ENCODE data around the gene THAP6. TPM values are rescaled to one million over a fixed set of nuclear protein-coding genes. Genes with fewer than 3 reads are reported as not detected.

The THAP6 gene
- total RNA-seq, 1 experiment from 2014 or later, result 25.5 TPM

DNA sequence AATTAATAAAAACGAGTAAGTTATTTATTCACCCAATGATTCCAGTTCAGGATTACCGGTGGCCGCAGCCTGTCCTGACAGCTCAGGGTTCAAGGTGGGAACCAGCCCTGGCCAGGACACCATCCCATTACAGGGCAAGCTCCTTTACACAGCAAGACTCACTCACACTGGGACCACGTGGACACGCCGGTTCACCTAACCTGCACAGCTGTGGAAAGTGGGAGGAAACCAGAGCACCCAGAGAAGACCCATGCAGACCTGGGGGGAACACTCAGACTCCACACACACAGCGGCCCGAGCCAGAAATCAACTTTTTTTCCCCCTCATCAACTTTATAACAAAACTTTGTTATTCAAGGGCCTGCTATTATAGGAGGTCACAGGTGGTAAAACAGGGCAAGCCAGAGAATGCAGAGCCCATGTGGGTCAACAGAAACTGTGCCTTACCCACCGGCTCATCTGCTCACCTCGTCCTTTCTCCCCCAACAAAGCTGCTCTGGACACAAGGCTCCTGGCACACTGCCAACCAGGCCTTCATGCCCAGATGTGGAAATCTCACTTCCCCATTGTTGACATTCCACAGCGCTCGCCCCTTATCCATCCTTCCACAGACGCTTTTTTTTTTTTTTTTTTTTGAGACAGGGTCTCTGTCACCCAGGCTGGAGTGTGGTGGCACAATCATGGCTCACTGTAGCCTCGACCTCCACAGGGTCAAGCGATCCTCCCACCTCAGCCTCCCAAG is 33.5 kb downstream of the THAP6 start:
- TF ChIP-seq CBX3 (IDR thresholded peaks at IDR 0.05; ENCODE audit: low read depth) (no peak), CEBPB (IDR thresholded peaks at IDR 0.05; ENCODE audit: low read depth) (no peak), YY1 (IDR thresholded peaks at IDR 0.05; ENCODE audit: extremely low read depth, insufficient replicate concordance, low read depth, low read length) (no peak), REST (IDR thresholded peaks at IDR 0.05; ENCODE audit: low read depth) (no peak), JUND (IDR thresholded peaks at IDR 0.05) (no peak), EZH2phosphoT487 (IDR thresholded peaks at IDR 0.05; ENCODE audit: borderline replicate concordance) (no peak), FOSL1 (IDR thresholded peaks at IDR 0.05; ENCODE audit: low read depth) (no peak), ZNF274 (IDR thresholded peaks at IDR 0.05; ENCODE audit: low read depth, low read length) (no peak), POLR2A (IDR thresholded peaks at IDR 0.05; ENCODE audit: borderline replicate concordance, extremely low read depth, insufficient read depth, insufficient read length) (no peak), ELF1 (IDR thresholded peaks at IDR 0.05; ENCODE audit: borderline replicate concordance, low read depth) (no peak), CTCF (IDR thresholded peaks at IDR 0.05 in 2 of 3, conservative IDR thresholded peaks at IDR 0.05 in 1 of 3; ENCODE audit: borderline replicate concordance in 1 of 3, insufficient read depth in 1 of 3, low read depth in 2 of 3, low read length in 2 of 3) (no peak), SP1 (IDR thresholded peaks at IDR 0.05; ENCODE audit: low read depth) (no peak), ATF3 (IDR thresholded peaks at IDR 0.05) (no peak), EZH2 (IDR thresholded peaks at IDR 0.05) (no peak), POLR2AphosphoS5 (IDR thresholded peaks at IDR 0.05; ENCODE audit: low read depth, low read length) (no peak), ZBTB33 (IDR thresholded peaks at IDR 0.05; ENCODE audit: extremely low read depth, insufficient replicate concordance, low read length) (no peak), SIN3A (IDR thresholded peaks at IDR 0.05; ENCODE audit: low read depth) (no peak)
- no peak overlapping the region for H3K4me2 ChIP-seq (ENCODE audit: low read length)
- CTCF ChIA-PET, result no interaction called here
- RAD21 ChIA-PET (ENCODE audit: low non-redundant PET in 1 of 2, low total read pairs in 2 of 2, uncharacterized antibody in 2 of 2, unreplicated experiment in 2 of 2), result no interaction called here
- DNase-seq (ENCODE audit: low read depth, low spot score) (no peak), ATAC-seq (no peak)
- H3K9ac ChIP-seq (ENCODE audit: low read length), result no peak overlapping the region
- H4K20me1 ChIP-seq (ENCODE audit: insufficient read depth), result no peaks in the 10 kb centered on the region
- peaks cover 0 to 2% of the 10 kb centered on the region in 2 experiments; a peak in 1 of 4 replicates for H3K4me1 ChIP-seq (ENCODE audit: control insufficient read depth in 1 of 2, insufficient read depth in 2 of 2, low read length in 2 of 2)
- H3K27me3 ChIP-seq (ENCODE audit: insufficient read depth, low read length), result no peaks in the 10 kb centered on the region
- H3K9me3 ChIP-seq (ENCODE audit: control insufficient read depth in 1 of 2, insufficient read depth in 1 of 2, low read depth in 1 of 2, low read length in 2 of 2), result no peaks in the 10 kb centered on the region
- no TSS peak for BruUV-seq (replicated peaks)
- H2AFZ ChIP-seq (ENCODE audit: low read depth, low read length, poor library complexity, severe bottlenecking), result no peak overlapping the region
- H3K27ac ChIP-seq (ENCODE audit: low read depth, low read length), result no peak overlapping the region
- intact Hi-C loops (cut with micrococcal nuclease), result no loop called here
- POLR2A ChIA-PET, result interaction anchor here (0.7 kb wide), 1 partner anchor 20 kb away, joined by 3 read pairs; no protein-coding TSS in a partner anchor
- no peaks in the 10 kb centered on the region for H3K79me2 ChIP-seq (ENCODE audit: insufficient read depth, low read length)
- H3K9me2 ChIP-seq (ENCODE audit: insufficient read depth), result no peaks in the 10 kb centered on the region
- no peaks in the 10 kb centered on the region for H3K36me3 ChIP-seq (ENCODE audit: control insufficient read depth in 1 of 2, insufficient read depth in 2 of 2, low read length in 2 of 2)
- no peak overlapping the region for H3K4me3 ChIP-seq (replicated peaks in 1 of 2; ENCODE audit: low read depth in 1 of 2, low read length in 2 of 2)

Data from HCT116 (cell line).